Adrenal gland (tissue), 12 donors: Measurements from ENCODE around the gene S100A7A. TPM values are rescaled to one million over a fixed set of nuclear protein-coding genes. Genes with fewer than 3 reads are reported as not detected.

ENCODE experiments used
- DNase-seq, 7 donors: peaks; one replicate each; pipeline ENCODE4 v3.0.0-alpha.2; 2019 to 2020
- H3K27ac ChIP-seq, 5 donors: fragments of 200-600 bp; sonication (generic) in 4 of 5; 1 replicate in 3 of 5; 2 replicates in 2 of 5; pipeline versions ENCODE4 v1.5.1 to v1.8.0; 2016 to 2020; ENCODE audit warnings: mild to moderate bottlenecking in 1 of 5
- H3K27me3 ChIP-seq: fragments of 200-600 bp; 2 replicates; pipeline ENCODE4 v1.8.0; 2021
- H3K36me3 ChIP-seq, 2 donors: fragments of 200-600 bp; replicated peaks in 1 of 2; 1 replicate in 1 of 2; 2 replicates in 1 of 2; pipeline versions ENCODE4 v1.5.1 to v1.8.0; 2018 to 2022
- H3K4me1 ChIP-seq, 2 donors: fragments of 200-600 bp; replicated peaks in 1 of 2; 1 replicate in 1 of 2; 2 replicates in 1 of 2; pipeline versions ENCODE4 v1.5.1 to v1.8.0; 2018 to 2021
- H3K4me3 ChIP-seq, 4 donors: fragments of 200-600 bp; sonication (generic) in 3 of 4; one replicate each; pipeline ENCODE4 v1.5.1; 2016 to 2018
- H3K9me3 ChIP-seq, 3 donors: fragments of 200-600 bp; sonication (generic) in 1 of 3; replicated peaks in 1 of 3; 1 replicate in 2 of 3; 2 replicates in 1 of 3; pipeline versions ENCODE4 v1.5.1 to v1.8.0; 2016 to 2021
- POLR2A ChIP-seq, 2 donors: fragments of 450-650 bp; IDR thresholded peaks; one replicate each; pipeline ENCODE4 v1.6.1; 2017; ENCODE audit warnings: antibody characterized with exemption in 2 of 2, mild to moderate bottlenecking in 2 of 2, moderate library complexity in 1 of 2
- WGBS, 4 donors: extraction: QIAGEN DNeasy Blood & Tissue Kit in 2 of 4; methylation state at CpG; one replicate each; pipeline versions ENCODE4 v1.1.5 to v1.1.7; 2013 to 2017; 5-methylcytosine and 5-hydroxymethylcytosine counted together
- intact Hi-C, 2 donors: fragments of 100-400 bp; cut with DNase I; formaldehyde crosslinking; loops; one replicate each; pipeline versions ENCODE4 v1.14.1 to v1.15.0; 2022 to 2023
- polyA plus RNA-seq, 3 donors: library from polyadenylated mRNA; stranded (reverse); fragments of 200-250 nt in 2 of 3; fragments of 350-450 nt in 1 of 3; fragmentation: Illumina TruSeq in 1 of 3; extraction: RNeasy Lipid Tissue Mini Kit (QIAGEN cat#74804) in 1 of 3; gene quantifications; one replicate each; pipeline ENCODE4 v1.2.3, GENCODE V29; 2013 to 2014
- total RNA-seq, 9 donors: library from RNA; depleted of rRNA in 4 of 9; stranded (reverse); fragments of >200 nt in 4 of 9; fragments of 120-200 nt in 1 of 9; fragmentation: NEBNext Ultra II Directional in 1 of 9; extraction: Animal tissue kit (Norgen Biotek cat#: 25700) in 1 of 9; gene quantifications; one replicate each; pipeline versions ENCODE4 v1.1.0 to v1.2.4, GENCODE V29; 2013 to 2023
- TF ChIP-seq, protein P1 (sequence below), 6 experiments: fragments of 450-650 bp in 4 of 6; fragments of 200-600 bp in 2 of 6; sonication (generic) in 1 of 6; IDR thresholded peaks; 1 replicate in 5 of 6; 2 replicates in 1 of 6; pipeline versions ENCODE4 v1.5.1 to v1.8.0; 2016 to 2021; ENCODE audit warnings: antibody characterized with exemption in 6 of 6, mild to moderate bottlenecking in 2 of 6, moderate library complexity in 1 of 6
- donor health status: healthy with polysubstance abuse.
- donor health status: Bipolar disorder and iron deficiency.
- donor health status: DM: yes; HTN: yes; CAD: no.
- donor health status: DM: no; HTN: no; CAD: no.
- donor health status: DM: no; HTN: no; CAD: no.
- donor health status: DM: yes; HTN: yes; CAD: no.

S100A7A gene
- total and polyA plus RNA-seq, 12 donors: not detected

- TF ChIP-seq POLR2A (IDR thresholded peaks at IDR 0.05): no peak
- TF ChIP-seq, protein P1, sequence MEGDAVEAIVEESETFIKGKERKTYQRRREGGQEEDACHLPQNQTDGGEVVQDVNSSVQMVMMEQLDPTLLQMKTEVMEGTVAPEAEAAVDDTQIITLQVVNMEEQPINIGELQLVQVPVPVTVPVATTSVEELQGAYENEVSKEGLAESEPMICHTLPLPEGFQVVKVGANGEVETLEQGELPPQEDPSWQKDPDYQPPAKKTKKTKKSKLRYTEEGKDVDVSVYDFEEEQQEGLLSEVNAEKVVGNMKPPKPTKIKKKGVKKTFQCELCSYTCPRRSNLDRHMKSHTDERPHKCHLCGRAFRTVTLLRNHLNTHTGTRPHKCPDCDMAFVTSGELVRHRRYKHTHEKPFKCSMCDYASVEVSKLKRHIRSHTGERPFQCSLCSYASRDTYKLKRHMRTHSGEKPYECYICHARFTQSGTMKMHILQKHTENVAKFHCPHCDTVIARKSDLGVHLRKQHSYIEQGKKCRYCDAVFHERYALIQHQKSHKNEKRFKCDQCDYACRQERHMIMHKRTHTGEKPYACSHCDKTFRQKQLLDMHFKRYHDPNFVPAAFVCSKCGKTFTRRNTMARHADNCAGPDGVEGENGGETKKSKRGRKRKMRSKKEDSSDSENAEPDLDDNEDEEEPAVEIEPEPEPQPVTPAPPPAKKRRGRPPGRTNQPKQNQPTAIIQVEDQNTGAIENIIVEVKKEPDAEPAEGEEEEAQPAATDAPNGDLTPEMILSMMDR (IDR thresholded peaks at IDR 0.05): no peak
- intact Hi-C loops: no loop called here
- WGBS, 4 donors: 76 to 82% (median 79%) methylated on average over 17 of the region's 17 CpGs
- no peak overlapping the region for H3K27ac ChIP-seq
- DNase-seq: no peak
- no peaks in the 10 kb centered on the region for H3K9me3 ChIP-seq
- H3K4me3 ChIP-seq: no peak overlapping the region
- no peaks in the 10 kb centered on the region for H3K27me3 ChIP-seq
- peaks cover 0 to 6% of the 10 kb centered on the region in 2 donors for H3K4me1 ChIP-seq
- no peaks in the 10 kb centered on the region for H3K36me3 ChIP-seq
Observed at GRCh38 chr1:153431002-153431401, 14.7 kb downstream of the S100A7A start.

DNA sequence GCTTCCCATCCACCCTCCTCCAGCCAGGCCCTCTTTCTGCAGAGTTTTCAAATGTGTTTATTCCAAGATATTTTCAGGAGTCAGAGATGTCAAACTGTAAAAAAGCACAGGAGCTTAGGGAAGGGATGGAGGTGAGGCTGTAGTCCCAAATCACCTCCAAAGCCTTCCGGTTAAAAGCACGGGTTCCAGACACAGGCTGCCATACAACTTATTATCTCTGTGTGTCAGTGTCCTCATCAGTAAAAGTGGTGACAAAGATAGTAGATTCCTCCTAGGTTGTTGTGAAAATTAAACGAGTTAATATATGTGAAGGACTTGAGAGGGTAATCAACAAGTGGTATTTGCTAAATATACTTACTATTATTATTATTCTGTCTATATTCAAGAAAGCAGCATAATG, 15.1 kb downstream of the S100A7A start:
- no peaks in the 10 kb centered on the region for H3K36me3 ChIP-seq

GRCh38 chr1:153431928-153432327, 15.6 kb downstream of the S100A7A start:
- Histone ChIP-seq H3K27me3 (no peaks in the 10 kb centered on the region), H3K4me3 (no peak overlapping the region), H3K27ac (no peak overlapping the region), H3K9me3 (no peaks in the 10 kb centered on the region), H3K4me1 (peaks cover 0 to 6% of the 10 kb centered on the region in 2 donors), H3K36me3 (no peaks in the 10 kb centered on the region)
- WGBS, 4 donors: 67 to 81% (median 77%) methylated on average over 4 of the region's 4 CpGs
- intact Hi-C loops: no loop called here
- no peak for TF ChIP-seq POLR2A (IDR thresholded peaks at IDR 0.05)
- TF ChIP-seq, protein P1 (IDR thresholded peaks at IDR 0.05): no peak
- DNase-seq: no peak

More for the DNA sequence above, 15.1 kb downstream of the S100A7A start:
- Histone ChIP-seq H3K4me3 (no peak overlapping the region), H3K27ac (no peak overlapping the region), H3K4me1 (peaks cover 0 to 6% of the 10 kb centered on the region in 2 donors), H3K9me3 (no peaks in the 10 kb centered on the region), H3K27me3 (no peaks in the 10 kb centered on the region)
- intact Hi-C loops: no loop called here
- DNase-seq: no peak
- 71 to 79% (median 77%) methylated on average over 3 of the region's 3 CpGs for WGBS, 4 donors
- TF ChIP-seq, protein P1 (IDR thresholded peaks at IDR 0.05): no peak
- no peak for TF ChIP-seq POLR2A (IDR thresholded peaks at IDR 0.05)

DNA sequence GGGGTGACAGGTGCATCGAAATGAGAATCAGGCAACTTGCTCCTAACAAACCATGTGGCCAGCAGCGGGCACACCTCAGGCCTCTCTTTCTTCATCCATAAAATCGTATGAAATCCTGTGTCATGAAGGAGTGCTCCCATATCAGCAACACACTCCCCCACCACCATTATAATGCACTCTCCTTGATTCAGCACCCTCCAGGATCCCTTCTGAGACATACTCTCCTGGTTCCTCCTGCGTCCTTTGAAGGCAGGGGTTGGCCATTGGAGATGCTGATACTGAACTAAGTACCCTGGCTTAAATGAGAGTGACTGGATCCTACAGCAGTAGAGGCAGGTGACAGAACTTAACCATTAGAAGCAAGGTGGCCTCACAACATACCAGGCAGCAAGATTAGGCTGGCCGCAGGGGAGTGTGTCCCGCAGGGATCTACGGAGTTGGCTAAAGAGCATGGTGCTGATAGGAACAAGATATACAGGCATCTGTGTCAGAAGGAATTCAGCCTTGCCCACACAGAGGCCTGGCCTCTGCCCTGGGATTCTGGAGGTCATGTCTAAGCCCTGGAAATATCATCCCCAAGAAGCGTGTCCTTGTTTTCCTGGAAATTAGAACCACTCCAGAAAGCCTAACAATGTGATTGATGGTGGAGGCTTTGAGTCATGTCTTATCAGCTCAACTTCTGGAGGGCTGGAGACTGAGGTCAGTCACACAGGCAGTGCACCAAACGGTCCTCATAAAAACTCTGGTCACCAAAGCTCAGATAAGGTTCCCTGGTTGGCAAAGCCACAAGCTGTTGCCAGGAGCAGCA, 16.8 kb downstream of the S100A7A start:
- peak; percentile 48 to 90 (median 69) for DNase-seq
- Histone ChIP-seq H3K4me3 (no peak overlapping the region), H3K9me3 (no peaks in the 10 kb centered on the region), H3K4me1 (peaks cover 0 to 6% of the 10 kb centered on the region in 2 donors), H3K27me3 (no peaks in the 10 kb centered on the region), H3K27ac (peak overlapping the region in 1 of 5 donors; percentile 34), H3K36me3 (no peaks in the 10 kb centered on the region)
- WGBS, 4 donors: 49 to 57% (median 53%) methylated on average over 9 of the region's 9 CpGs
- TF ChIP-seq, protein P1 (IDR thresholded peaks at IDR 0.05): no peak
- no peak for TF ChIP-seq POLR2A (IDR thresholded peaks at IDR 0.05)
- intact Hi-C loops: no loop called here
